Mammary epithelial cell (primary cell): ENCODE results near the gene CEP170.
"Not testable (repeated sequence)": the region's sequence is repeated elsewhere in the genome, so short reads cannot be mapped to it uniquely, and the experiment has no call there.

Experiments used
- EZH2 ChIP-seq: IDR thresholded peaks from 2 replicates; pipeline ENCODE4 v1.6.1; 2012; ENCODE audit warnings: low read length, inconsistent platforms, borderline replicate concordance
- TF ChIP-seq, protein P1 (sequence below), 2 donors: IDR thresholded peaks in 1 of 2; conservative IDR thresholded peaks in 1 of 2; 2 replicates each; pipeline ENCODE4 v1.5.1; 2011 to 2012; ENCODE audit warnings: inconsistent platforms in 2 of 2, low read length in 2 of 2, mild to moderate bottlenecking in 2 of 2, control low read depth in 1 of 2, low read depth in 1 of 2; ENCODE audit not compliant: insufficient read depth in 1 of 2; ENCODE audit errors: extremely low read depth in 1 of 2

DNA sequence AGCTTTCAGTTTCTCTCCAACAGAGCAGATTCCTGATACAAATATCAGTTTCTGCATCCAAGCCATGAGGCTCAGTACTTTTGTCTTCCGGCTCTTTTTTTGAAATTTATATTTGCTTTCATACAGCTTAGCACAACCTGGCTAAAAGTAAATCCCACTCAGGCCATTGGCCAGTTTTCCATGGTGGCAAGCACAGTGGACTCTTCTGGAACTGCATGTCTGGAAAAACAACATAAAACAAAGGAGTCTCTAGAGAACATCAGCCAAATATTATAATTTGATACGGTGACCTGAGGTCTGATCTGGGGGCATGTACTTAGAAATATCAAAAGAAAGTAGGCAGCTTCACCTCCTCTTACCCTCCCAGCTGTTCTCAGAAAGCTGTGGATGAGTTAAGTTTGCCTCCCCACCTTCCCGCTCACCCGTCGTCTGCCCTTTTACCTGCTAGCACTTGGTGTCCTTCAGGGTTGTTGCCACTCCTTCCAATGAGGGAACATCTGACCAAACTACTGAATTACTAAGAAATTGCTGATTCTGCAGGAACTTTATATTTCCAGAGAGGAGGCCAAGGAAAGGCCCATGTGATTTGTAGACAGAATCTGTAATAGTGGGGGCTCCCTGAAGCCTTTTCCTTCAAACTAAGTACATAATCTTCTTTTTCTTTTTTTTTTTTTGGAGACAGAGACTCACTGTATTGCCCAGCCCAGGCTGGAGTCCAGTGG, 136.3 kb downstream of the CEP170 start:
- not testable (repeated sequence) for TF ChIP-seq EZH2
- TF ChIP-seq, protein P1, sequence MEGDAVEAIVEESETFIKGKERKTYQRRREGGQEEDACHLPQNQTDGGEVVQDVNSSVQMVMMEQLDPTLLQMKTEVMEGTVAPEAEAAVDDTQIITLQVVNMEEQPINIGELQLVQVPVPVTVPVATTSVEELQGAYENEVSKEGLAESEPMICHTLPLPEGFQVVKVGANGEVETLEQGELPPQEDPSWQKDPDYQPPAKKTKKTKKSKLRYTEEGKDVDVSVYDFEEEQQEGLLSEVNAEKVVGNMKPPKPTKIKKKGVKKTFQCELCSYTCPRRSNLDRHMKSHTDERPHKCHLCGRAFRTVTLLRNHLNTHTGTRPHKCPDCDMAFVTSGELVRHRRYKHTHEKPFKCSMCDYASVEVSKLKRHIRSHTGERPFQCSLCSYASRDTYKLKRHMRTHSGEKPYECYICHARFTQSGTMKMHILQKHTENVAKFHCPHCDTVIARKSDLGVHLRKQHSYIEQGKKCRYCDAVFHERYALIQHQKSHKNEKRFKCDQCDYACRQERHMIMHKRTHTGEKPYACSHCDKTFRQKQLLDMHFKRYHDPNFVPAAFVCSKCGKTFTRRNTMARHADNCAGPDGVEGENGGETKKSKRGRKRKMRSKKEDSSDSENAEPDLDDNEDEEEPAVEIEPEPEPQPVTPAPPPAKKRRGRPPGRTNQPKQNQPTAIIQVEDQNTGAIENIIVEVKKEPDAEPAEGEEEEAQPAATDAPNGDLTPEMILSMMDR (conservative IDR thresholded peaks at IDR 0.05 in 1 of 2, IDR thresholded peaks at IDR 0.05 in 1 of 2; ENCODE audit: extremely low read depth in 1 of 2, insufficient read depth in 1 of 2, low read depth in 1 of 2, low read length in 2 of 2) = not testable (repeated sequence)
